ENCODE results near the gene NUP210L. TPM values are rescaled to one million over a fixed set of nuclear protein-coding genes. Genes with fewer than 3 reads are reported as not detected.

The NUP210L gene
- total and polyA plus RNA-seq, 9 of the 15 experiments (the other 6 are each of a cell fraction or from before 2014, with no cell fraction given): 0.01 to 0.04 TPM; not detected in 7

DNA sequence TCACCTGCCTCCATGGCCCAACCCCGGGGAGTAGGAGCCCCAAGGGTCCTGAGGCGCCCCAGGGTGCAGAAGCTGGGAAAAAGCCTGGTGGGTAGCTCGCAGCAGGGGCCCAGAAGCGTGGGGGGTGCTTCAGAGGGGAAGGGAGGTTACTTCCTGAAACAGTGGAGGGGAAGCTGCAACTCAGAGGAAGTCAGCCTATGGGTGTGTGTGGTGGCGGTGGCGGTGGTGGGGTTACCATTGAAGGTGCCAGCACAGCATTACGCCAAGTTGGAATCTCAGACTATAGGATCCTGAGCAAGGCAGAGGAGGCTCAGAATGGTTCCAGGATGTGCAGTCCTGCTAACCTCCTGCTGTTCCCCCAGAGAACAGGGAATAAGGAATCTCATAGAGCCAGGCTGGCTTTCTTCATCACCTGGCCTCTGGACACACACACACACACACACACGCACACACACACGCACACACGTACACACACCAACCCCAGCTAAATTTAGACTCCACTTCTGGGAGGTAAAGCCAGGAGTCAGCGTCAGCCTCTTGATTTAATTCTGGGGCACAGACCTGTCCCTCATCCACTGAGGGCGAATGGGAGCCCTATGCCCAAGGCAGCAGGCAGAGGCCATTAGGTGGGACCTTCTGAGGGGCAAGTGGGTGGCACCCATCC, 209.6 kb downstream of the NUP210L start (continued):
- TF ChIP-seq, protein P1, sequence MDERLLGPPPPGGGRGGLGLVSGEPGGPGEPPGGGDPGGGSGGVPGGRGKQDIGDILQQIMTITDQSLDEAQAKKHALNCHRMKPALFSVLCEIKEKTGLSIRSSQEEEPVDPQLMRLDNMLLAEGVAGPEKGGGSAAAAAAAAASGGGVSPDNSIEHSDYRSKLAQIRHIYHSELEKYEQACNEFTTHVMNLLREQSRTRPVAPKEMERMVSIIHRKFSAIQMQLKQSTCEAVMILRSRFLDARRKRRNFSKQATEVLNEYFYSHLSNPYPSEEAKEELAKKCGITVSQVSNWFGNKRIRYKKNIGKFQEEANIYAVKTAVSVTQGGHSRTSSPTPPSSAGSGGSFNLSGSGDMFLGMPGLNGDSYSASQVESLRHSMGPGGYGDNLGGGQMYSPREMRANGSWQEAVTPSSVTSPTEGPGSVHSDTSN (CRISPR knock-in tag; IDR thresholded peaks at IDR 0.05; ENCODE audit: low read depth): no peak
- TF ChIP-seq, protein P1 (tag; conservative IDR thresholded peaks at IDR 0.05; ENCODE audit: low read depth): no peak
- TF ChIP-seq LARP7 (IDR thresholded peaks at IDR 0.05) (0 out of 2 replicates have a peak, but pooled peaks have one; percentile 59), SMC3 (conservative IDR thresholded peaks at IDR 0.05; ENCODE audit: insufficient read depth, low read depth, low read length) (no peak), FUS (optimal IDR thresholded peaks at IDR 0.05; ENCODE audit: low read depth, low read length) (no peak), MEF2D (tag; conservative IDR thresholded peaks at IDR 0.05; ENCODE audit: low read depth) (0 out of 2 replicates have a peak, but pooled peaks have one; percentile 47), ZNF583 (CRISPR knock-in tag; IDR thresholded peaks at IDR 0.05) (no peak), MTA1 (IDR thresholded peaks at IDR 0.05; ENCODE audit: borderline replicate concordance) (no peak), SPI1 (IDR thresholded peaks at IDR 0.05; ENCODE audit: borderline replicate concordance, low read depth, low read length) (peak; percentile 87), KAT7 (CRISPR knock-in tag; IDR thresholded peaks at IDR 0.05; ENCODE audit: borderline replicate concordance) (no peak), FOXK1 (CRISPR knock-in tag; IDR thresholded peaks at IDR 0.05; ENCODE audit: borderline replicate concordance) (peak; percentile 68; the same call in 1 of the 2 replicates), ILF3 (IDR thresholded peaks at IDR 0.05; ENCODE audit: borderline replicate concordance) (no peak), PTTG1 (tag; IDR thresholded peaks at IDR 0.05; ENCODE audit: low read depth) (no peak), ZNF384 (IDR thresholded peaks at IDR 0.05; ENCODE audit: low read depth, low read length) (no peak), ZNF696 (CRISPR knock-in tag; conservative IDR thresholded peaks at IDR 0.05) (no peak), KDM1A (IDR thresholded peaks at IDR 0.05) (no peak), PYGO2 (tag; IDR thresholded peaks at IDR 0.05) (no peak), SUPT5H (IDR thresholded peaks at IDR 0.05) (peak; percentile 57; the same call in 1 of the 2 replicates), XRCC5 (IDR thresholded peaks at IDR 0.05; ENCODE audit: low read depth, low read length) (no peak)
- TF ChIP-seq, protein P2, sequence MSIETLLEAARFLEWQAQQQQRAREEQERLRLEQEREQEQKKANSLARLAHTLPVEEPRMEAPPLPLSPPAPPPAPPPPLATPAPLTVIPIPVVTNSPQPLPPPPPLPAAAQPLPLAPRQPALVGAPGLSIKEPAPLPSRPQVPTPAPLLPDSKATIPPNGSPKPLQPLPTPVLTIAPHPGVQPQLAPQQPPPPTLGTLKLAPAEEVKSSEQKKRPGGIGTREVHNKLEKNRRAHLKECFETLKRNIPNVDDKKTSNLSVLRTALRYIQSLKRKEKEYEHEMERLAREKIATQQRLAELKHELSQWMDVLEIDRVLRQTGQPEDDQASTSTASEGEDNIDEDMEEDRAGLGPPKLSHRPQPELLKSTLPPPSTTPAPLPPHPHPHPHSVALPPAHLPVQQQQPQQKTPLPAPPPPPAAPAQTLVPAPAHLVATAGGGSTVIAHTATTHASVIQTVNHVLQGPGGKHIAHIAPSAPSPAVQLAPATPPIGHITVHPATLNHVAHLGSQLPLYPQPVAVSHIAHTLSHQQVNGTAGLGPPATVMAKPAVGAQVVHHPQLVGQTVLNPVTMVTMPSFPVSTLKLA (conservative IDR thresholded peaks at IDR 0.05): no peak
- TF ChIP-seq, protein P3, sequence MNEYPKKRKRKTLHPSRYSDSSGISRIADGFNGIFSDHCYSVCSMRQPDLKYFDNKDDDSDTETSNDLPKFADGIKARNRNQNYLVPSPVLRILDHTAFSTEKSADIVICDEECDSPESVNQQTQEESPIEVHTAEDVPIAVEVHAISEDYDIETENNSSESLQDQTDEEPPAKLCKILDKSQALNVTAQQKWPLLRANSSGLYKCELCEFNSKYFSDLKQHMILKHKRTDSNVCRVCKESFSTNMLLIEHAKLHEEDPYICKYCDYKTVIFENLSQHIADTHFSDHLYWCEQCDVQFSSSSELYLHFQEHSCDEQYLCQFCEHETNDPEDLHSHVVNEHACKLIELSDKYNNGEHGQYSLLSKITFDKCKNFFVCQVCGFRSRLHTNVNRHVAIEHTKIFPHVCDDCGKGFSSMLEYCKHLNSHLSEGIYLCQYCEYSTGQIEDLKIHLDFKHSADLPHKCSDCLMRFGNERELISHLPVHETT (CRISPR knock-in tag; conservative IDR thresholded peaks at IDR 0.05 in 1 of 2, IDR thresholded peaks at IDR 0.05 in 1 of 2): no peak
- TF ChIP-seq, protein P4, sequence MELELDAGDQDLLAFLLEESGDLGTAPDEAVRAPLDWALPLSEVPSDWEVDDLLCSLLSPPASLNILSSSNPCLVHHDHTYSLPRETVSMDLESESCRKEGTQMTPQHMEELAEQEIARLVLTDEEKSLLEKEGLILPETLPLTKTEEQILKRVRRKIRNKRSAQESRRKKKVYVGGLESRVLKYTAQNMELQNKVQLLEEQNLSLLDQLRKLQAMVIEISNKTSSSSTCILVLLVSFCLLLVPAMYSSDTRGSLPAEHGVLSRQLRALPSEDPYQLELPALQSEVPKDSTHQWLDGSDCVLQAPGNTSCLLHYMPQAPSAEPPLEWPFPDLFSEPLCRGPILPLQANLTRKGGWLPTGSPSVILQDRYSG (tag; conservative IDR thresholded peaks at IDR 0.05; ENCODE audit: low read depth): no peak

Data from K562 (cell line).